Thyroid gland (tissue), 4 donors: ENCODE data around the gene ZNF438. TPM values are rescaled to one million over a fixed set of nuclear protein-coding genes. Genes with fewer than 3 reads are reported as not detected.

ENCODE experiments used
- DNase-seq, 2 donors: peaks; one replicate each; pipeline ENCODE4 v3.0.0-alpha.2; 2019
- H3K27ac ChIP-seq, 3 donors: fragments of 200-600 bp; sonication (generic); 1 replicate in 2 of 3; 2 replicates in 1 of 3; pipeline ENCODE4 v1.5.1; 2016 to 2019; ENCODE audit warnings: mild to moderate bottlenecking in 1 of 3, moderate library complexity in 1 of 3
- H3K27me3 ChIP-seq: fragments of 200-600 bp; sonication (generic); one replicate; pipeline ENCODE4 v1.5.1; 2019
- H3K36me3 ChIP-seq, 2 donors: fragments of 200-600 bp; sonication (generic); one replicate each; pipeline ENCODE4 v1.5.1; 2016 to 2019
- H3K4me1 ChIP-seq, 2 donors: fragments of 200-600 bp; sonication (generic); one replicate each; pipeline ENCODE4 v1.5.1; 2017 to 2019
- H3K4me3 ChIP-seq, 3 donors: fragments of 200-600 bp; sonication (generic); replicated peaks in 1 of 3; 1 replicate in 2 of 3; 2 replicates in 1 of 3; pipeline ENCODE4 v1.5.1; 2016; ENCODE audit warnings: mild to moderate bottlenecking in 1 of 3
- H3K9me3 ChIP-seq: fragments of 200-600 bp; sonication (generic); one replicate; pipeline ENCODE4 v1.5.1; 2017
- CTCF ChIP-seq, 6 experiments: fragments of 200-600 bp in 3 of 6; fragments of 450-650 bp in 3 of 6; sonication (generic) in 3 of 6; IDR thresholded peaks; one replicate each; pipeline ENCODE4 v1.5.1; 2016 to 2019; ENCODE audit warnings: antibody characterized with exemption in 6 of 6, mild to moderate bottlenecking in 2 of 6, inconsistent platforms in 1 of 6, moderate library complexity in 1 of 6
- POLR2A ChIP-seq, 2 donors: fragments of 450-650 bp; IDR thresholded peaks; one replicate each; pipeline ENCODE4 v1.6.1; 2017; ENCODE audit warnings: antibody characterized with exemption in 2 of 2, mild to moderate bottlenecking in 2 of 2, moderate library complexity in 1 of 2
- WGBS, 2 donors: methylation state at CpG; one replicate each; pipeline ENCODE4 v1.1.5; 2017; 5-methylcytosine and 5-hydroxymethylcytosine counted together
- intact Hi-C: fragments of 100-400 bp; cut with DNase I; formaldehyde crosslinking; loops from one replicate; pipeline ENCODE4 v1.15.1; 2023
- total RNA-seq, 4 donors: library from RNA; depleted of rRNA; stranded (reverse); fragments of >200 nt; gene quantifications; one replicate each; pipeline ENCODE4 v1.2.3, GENCODE V29; 2016

ZNF438 gene
- total RNA-seq, 4 donors from 2014 or later = 19.2 to 21.8 (median 20.3) TPM

- Histone ChIP-seq H3K4me3 (no peak overlapping the region), H3K9me3 (no peaks in the 10 kb centered on the region), H3K36me3 (no peaks in the 10 kb centered on the region), H3K4me1 (no peaks in the 10 kb centered on the region), H3K27me3 (no peaks in the 10 kb centered on the region), H3K27ac (no peak overlapping the region)
- no peak for DNase-seq
- TF ChIP-seq POLR2A (IDR thresholded peaks at IDR 0.05) (no peak), CTCF (IDR thresholded peaks at IDR 0.05) (peak in 1 of 6 experiments; percentile 13)
- intact Hi-C loops = no loop called here
Measured at GRCh38 chr10:30885423-30885822, 146.2 kb downstream of the ZNF438 start.

- Histone ChIP-seq H3K27me3 (no peaks in the 10 kb centered on the region), H3K27ac (no peak overlapping the region), H3K4me3 (no peak overlapping the region), H3K4me1 (no peaks in the 10 kb centered on the region), H3K9me3 (no peaks in the 10 kb centered on the region), H3K36me3 (no peaks in the 10 kb centered on the region)
- intact Hi-C loops = no loop called here
- WGBS, 2 donors = 71% methylated on average over 4 of the region's 4 CpGs
- no peak for DNase-seq
- no peak for TF ChIP-seq CTCF (IDR thresholded peaks at IDR 0.05)
- no peak for TF ChIP-seq POLR2A (IDR thresholded peaks at IDR 0.05)
Measured at GRCh38 chr10:30883751-30884150, 147.9 kb downstream of the ZNF438 start.

GRCh38 chr10:30883116-30883515 lies 148.5 kb downstream of the ZNF438 start:
- no peak for DNase-seq
- Histone ChIP-seq H3K9me3 (no peaks in the 10 kb centered on the region), H3K27ac (no peak overlapping the region), H3K27me3 (no peaks in the 10 kb centered on the region), H3K36me3 (no peaks in the 10 kb centered on the region), H3K4me3 (no peak overlapping the region), H3K4me1 (no peaks in the 10 kb centered on the region)
- intact Hi-C loops = no loop called here
- no peak for TF ChIP-seq POLR2A (IDR thresholded peaks at IDR 0.05)
- TF ChIP-seq CTCF (IDR thresholded peaks at IDR 0.05) = no peak

- 0 to 89% methylated on average over 1 of the region's 1 CpG for WGBS, 2 donors
- TF ChIP-seq CTCF (IDR thresholded peaks at IDR 0.05) (no peak), POLR2A (IDR thresholded peaks at IDR 0.05) (no peak)
Measured at GRCh38 chr10:30882281-30882680, 149.4 kb downstream of the ZNF438 start.

GRCh38 chr10:30878920-30879319 lies 152.7 kb downstream of the ZNF438 start:
- intact Hi-C loops = no loop called here
- no peak for DNase-seq
- 97 to 98% methylated on average over 5 of the region's 5 CpGs for WGBS, 2 donors
- H3K27ac ChIP-seq = no peak overlapping the region
- no peaks in the 10 kb centered on the region for H3K27me3 ChIP-seq
- no peak for TF ChIP-seq CTCF (IDR thresholded peaks at IDR 0.05)
- no peak for TF ChIP-seq POLR2A (IDR thresholded peaks at IDR 0.05)
- peaks cover 0 to 11% of the 10 kb centered on the region in 2 donors for H3K4me1 ChIP-seq
- no peaks in the 10 kb centered on the region for H3K36me3 ChIP-seq
- H3K4me3 ChIP-seq = no peak overlapping the region
- H3K9me3 ChIP-seq = no peaks in the 10 kb centered on the region

More at GRCh38 chr10:30882281-30882680, 149.4 kb downstream of the ZNF438 start:
- no peak overlapping the region for H3K4me3 ChIP-seq
- H3K4me1 ChIP-seq = no peaks in the 10 kb centered on the region
- no peak overlapping the region for H3K27ac ChIP-seq
- no peak for DNase-seq
- no peaks in the 10 kb centered on the region for H3K9me3 ChIP-seq
- H3K27me3 ChIP-seq = no peaks in the 10 kb centered on the region
- no peaks in the 10 kb centered on the region for H3K36me3 ChIP-seq
- intact Hi-C loops = no loop called here
